Left forelimb (tissue), 1 donor: ENCODE measurements around the gene KRTAP5-6.
A peak's percentile ranks its signal among the peaks of the same experiment; 100 is the strongest.

Experiments used
- DNase-seq: peaks from one replicate; pipeline ENCODE4 v3.0.0-alpha.2; 2018; ENCODE audit warnings: low spot score

Gene KRTAP5-6, protein sequence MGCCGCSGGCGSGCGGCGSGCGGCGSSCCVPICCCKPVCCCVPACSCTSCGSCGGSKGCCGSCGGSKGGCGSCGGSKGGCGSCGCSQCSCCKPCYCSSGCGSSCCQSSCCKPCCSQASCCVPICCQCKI

GRCh38 chr11:1696608-1697570 lies at the start of gene KRTAP5-6:
KRTAP5-6 (plus strand) TSS chr11:1697195; CDS start chr11:1697246, 51 bp downstream.
- no peak for DNase-seq

- DNase-seq: no peak
These were observed 48.9 kb upstream of the KRTAP5-6 start for GRCh38 chr11:1647901-1648652.

- DNase-seq: no peak
These were observed 48.2 kb upstream of the KRTAP5-6 start for GRCh38 chr11:1648653-1649420.

- DNase-seq: no peak
These were observed 46.7 kb upstream of the KRTAP5-6 start for GRCh38 chr11:1650034-1650917.

DNA sequence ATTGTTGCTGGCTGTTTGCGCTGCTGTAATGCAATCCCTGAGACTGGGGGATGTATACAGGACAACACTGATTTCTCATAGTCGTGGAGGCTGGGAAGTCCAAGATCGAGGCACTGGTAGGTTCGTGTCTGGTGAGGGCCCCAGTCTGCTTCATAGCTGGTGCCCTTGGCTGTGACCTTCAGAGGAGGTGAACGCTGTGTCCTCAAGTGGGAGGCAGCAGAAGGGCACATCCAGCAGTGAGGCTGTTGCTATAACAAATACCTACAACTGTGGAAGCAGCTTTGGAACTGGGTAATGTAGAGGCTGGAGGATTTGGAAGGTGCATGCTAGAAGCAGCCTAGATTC lies 46.1 kb upstream of the KRTAP5-6 start:
- no peak for DNase-seq

DNA sequence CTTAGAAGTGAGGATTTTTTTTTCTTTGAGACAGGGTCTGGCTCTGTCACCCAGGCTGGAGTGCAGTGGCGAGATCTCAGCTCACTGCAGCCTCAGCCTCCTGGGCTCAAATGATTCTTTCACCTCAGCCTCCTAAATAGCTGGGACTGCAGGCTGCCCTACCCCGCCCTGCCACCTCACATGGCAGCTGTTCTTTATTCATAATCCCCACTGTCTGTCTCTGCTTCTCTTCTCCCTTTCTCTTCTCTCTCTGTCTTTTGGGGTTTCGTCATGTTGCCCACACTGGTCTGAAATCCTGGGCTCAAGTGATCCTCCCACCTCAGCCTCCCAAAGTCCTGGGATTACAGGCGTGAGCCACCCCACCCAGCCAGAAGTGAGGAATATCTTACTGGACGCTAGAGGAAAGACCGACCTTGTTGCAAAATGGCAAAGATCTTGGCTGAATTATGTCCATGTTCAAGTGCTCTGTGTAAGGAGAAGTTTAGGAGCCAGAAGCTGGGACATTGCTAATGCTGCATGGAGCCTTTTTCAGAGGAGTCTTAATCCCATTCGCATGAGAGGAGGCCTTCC lies 45.5 kb upstream of the KRTAP5-6 start:
- DNase-seq: no peak

DNA sequence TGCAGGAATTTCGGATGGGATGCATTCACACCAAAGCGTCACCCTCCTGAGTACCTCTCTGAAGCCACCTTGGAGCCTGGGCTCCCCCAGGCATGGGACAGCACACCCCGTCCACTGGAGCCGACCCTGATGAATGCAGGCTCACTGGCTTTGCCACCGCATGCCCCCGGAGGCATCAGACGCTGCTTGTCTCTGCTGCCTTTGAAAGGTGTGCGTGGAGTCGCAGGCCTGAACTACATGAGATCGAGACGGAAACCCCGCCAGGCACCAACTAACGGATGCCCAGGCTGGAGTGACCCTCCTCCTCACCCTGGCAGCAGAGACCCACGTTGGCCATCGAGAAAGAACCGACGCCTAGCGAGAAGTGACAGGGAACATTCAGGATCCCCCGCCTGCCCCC lies 45.0 kb upstream of the KRTAP5-6 start:
- no peak for DNase-seq

DNA sequence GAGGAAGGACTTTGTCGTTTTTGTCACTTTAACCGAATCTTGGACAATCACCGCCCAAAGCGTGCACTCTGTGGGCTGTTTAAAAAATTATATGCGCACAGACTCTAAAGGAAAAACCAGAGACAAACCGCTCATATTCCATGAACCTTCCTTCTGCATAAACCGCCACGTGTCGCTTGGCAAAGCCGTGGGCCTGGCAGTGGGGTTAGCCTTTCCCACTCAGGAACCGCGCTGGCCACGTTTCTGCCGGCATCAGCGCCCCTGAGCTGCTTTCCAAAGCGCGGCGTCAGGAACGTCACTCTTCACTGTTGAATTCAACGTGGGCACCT lies 44.6 kb upstream of the KRTAP5-6 start:
- no peak for DNase-seq

DNA sequence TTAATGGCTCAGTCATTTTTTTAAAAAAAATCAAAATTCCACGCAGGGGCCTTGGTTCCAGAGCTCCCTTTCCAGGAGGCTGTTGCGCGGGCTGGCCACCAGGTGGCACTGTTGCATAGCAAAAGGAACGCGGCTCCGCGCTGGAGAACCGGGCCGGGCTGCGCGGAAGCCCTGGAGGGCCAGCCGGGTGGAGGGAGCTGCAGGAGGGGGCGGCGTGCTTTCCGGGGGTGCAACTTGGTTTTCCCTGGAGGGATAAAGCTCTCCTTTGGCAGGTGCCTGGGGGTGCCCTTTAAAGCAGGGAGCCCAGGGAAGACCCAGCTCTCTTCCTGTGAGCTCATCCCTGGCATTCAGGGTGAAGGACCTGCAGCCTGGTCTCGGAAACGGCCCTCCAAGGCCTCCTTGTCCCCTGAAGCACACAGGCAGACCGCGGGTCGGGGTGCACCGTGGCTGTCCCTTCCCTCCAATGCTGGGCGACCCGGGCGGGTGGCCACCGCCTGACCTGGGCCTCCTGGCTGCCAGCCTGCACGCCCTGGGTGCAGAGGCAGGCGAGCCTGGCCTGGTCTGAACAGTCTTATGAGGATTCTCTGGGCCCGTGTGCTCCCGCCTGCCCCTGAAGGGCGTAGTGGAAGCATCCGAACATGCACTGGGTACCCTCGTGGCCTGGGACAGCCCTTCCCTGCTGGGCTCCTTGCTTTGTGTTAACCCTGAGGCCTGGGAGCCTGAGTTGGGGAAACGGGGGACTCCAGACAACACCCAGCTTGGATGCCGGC lies 44.0 kb upstream of the KRTAP5-6 start:
- peak; percentile 91 for DNase-seq

- DNase-seq: no peak
These were observed 43.2 kb upstream of the KRTAP5-6 start for GRCh38 chr11:1653541-1654387.

DNA sequence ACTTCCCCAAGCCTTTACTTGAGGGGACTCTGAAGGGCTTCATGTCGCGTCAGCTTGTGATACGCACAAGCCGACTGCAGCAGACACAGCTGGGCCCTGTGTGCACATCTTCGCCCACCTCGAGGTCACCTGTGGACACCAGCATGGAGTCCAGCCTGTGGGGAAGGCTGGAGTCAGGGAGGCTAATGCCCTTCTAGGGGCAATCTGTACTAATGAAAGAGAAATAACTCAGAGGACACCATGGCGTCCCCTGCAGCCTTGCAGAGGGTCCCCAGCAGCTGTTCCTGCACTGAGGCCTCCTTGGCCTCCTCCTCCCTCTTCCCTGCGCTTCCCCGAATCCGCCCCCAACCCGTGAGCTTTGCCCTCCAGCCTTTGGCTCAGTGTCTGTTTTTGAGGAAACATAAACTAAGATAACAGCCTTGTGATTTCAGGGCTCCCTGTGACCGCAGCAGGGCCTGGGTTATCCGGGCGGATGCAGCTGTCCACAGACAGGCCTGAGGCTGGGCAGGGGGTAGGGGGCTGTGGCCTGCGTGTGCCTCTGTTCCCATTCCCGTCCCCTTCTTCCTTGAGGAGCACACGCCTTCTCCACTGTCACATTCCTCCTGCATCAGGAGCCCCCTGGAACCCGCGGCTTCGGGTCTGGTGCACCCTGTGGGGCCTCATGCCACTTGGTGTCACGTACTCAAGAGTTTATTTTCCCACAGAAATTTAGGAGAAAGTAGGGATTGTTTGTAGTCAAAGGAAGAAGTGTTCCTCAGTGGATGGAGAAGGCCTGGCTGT lies 42.4 kb upstream of the KRTAP5-6 start:
- peak; percentile 26 for DNase-seq

- peak; percentile 51 for DNase-seq
These were observed 41.6 kb upstream of the KRTAP5-6 start for GRCh38 chr11:1655168-1656060.

- DNase-seq: peak; percentile 40
These were observed 40.9 kb upstream of the KRTAP5-6 start for GRCh38 chr11:1656061-1656441.

DNA sequence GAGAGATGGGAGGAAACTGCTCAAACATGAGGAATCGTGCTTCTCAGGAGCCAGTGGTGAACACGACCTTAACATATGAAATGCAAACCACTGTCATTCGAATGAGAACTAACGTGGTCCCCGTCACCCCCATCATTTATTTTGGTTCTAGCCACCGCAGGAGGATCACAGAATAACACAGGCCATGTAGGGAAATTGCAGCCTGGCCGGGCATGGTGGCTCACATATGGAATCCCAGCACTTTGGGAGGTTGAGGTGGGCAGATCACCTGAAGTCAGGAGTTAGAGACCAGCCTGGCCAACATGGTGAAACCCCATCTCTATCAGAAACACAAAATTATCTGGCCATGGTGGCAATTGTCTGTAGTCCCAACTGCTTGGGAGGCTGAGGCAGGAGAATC lies 40.3 kb upstream of the KRTAP5-6 start:
- DNase-seq: peak; percentile 1

DNA sequence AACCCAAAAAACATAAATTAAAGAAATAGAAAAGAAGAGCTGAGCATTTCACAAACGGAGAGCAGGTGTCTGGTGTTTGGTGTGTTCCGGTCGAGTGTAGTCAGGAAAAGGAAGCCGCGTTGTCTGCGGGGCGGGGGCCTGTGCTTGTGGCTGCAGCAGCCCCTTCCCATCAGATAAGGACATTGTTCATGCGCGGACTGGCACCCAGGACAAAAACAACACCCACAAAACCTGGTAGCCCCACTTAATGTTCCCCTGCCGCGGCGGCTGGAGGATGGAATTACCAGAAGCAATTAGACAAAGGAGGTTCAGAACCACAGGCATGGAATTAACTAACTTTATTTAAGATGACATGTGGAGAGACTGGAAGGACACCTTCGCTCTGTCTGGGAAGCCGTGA lies 37.5 kb upstream of the KRTAP5-6 start:
- peak; percentile 61 for DNase-seq

GRCh38 chr11:1660111-1660867 lies 36.7 kb upstream of the KRTAP5-6 start:
- peak; percentile 40 for DNase-seq
